GM19193 (cell line): Measurements from ENCODE around the gene ACSS1.

ENCODE experiments used
- POLR2A ChIP-seq: IDR thresholded peaks from 4 replicates; pipeline ENCODE4 v1.6.1; 2011; ENCODE audit not compliant: insufficient read depth, insufficient read length; ENCODE audit errors: extremely low read depth

ACSS1 gene

GRCh38 chr20:24995741-24996448 is 62.0 kb downstream of the ACSS1 start:
- no peak for TF ChIP-seq POLR2A

DNA sequence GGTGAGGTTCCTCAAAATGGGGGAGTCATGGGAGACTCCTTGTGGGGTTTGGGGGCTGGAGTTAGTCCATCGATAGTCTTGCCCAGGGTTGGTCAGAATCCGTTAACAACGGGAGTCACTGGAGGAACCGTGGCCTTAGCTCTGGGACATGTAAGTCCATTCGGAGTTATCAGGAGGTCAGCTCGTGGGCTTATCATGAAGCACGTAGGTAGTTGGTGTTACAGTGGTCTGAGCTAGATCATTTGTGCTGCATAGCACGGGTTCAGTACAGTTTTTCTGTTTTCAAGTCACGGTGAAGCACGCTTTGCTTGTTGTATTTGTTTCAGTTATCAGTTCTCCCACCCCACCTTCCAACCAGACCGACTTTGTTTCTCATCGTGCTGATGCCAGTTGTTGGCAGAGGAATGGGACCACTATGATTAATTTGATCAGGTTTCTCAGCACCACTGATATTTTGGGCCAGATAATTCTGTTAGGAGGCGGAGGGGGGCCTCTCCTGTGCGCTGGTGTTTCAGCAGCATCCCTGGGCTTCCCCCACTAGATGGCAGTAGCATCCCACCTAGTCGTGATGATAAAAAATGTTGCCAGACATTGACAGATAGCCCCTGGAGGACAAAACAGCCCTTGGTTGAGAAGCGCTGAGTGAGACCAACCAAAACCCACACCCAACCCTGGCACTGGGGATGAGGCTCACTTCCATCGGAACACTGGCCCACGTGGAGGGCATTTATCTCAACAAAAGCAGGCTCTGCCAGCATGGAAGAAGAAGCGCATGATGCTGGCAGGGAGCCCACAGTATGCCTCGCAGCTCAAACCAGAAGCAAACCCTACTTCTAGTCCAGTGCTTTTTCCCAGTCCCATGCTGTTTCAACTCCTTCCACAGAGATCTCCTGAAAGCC is 63.2 kb downstream of the ACSS1 start:
- no peak for TF ChIP-seq POLR2A

GRCh38 chr20:24994186-24994465 is 63.8 kb downstream of the ACSS1 start:
- TF ChIP-seq POLR2A, result no peak

DNA sequence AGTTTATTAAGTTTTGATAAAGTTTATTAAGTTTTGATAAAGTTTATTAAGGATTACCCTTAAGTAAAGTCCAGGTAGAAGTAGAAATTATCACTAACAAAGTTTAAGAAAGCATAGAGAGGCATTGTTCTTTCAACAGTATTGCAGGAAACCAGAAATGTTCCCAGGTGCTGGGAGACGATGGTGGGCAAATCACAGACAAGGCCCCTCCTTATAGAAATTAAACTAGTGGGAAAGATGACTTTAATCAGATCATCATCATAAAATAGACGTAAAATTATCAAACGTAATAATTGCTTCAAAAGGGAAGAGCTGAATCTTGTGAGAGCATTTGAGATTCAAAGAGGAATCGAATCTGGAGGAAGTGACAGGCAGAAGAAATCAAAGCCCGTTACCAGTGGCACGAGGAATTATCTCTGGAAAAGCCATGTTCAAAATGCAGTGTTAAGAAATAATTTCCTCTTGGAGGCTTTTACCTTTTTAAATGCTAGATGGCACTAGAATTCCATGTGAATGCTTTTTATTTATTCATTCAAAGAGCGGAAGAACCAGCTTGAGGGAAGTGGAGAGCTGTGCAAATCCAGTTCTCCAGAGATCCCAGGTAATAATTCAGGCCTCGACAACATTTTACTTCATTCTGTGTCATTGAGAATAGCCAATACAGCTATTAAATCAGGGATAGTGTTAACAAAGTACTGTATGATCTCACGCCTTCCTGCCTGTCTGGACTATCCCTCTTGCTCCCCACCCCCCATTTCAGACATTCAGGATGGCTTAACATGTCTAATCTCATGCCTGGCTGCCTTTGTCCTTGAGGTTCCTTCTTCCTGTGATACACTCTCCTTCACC is 64.4 kb downstream of the ACSS1 start:
- no peak for TF ChIP-seq POLR2A

DNA sequence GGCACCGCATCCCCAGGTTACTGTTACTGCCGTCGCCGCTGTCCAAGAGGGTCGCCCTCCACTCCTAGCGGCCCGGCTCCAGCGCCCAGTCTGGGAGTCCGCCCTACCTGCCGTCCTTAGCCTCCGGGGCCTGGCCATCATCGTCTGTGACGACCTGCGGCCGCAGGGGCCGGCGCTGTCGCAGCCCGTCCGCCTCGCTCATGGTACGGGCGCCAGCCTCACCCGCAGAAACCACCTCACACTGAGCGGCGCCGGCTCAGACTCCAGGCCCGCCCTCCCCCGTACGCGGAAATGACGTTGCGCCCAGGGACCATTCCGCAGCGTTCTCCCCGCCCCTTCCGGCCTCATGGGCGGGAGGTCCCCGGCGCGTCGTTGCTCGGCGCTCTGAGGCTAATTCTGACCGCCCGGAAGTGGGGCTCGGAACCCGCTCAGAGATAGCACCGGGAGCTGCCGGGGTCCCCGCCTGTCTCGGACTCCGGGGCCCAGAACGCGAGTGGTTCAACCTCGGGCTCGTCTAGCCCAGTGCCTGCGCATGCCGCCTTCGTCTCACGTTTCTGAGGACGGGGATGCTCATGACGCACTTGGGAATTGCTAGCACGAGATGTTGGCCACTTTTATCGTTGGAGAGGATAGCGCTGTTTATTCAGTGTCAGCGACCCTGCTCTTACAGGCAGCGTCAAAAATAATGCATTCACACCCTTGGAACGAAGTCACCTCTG is 65.3 kb downstream of the ACSS1 start, which contains the start of gene APMAP:
Gene APMAP (minus strand): TSS at position 265 of the 719 bp plus-strand sequence. CDS start 63 bp downstream, at position 202.
- peak; percentile 96 for TF ChIP-seq POLR2A

GRCh38 chr20:24991897-24992486 is 65.9 kb downstream of the ACSS1 start:
- no peak for TF ChIP-seq POLR2A

DNA sequence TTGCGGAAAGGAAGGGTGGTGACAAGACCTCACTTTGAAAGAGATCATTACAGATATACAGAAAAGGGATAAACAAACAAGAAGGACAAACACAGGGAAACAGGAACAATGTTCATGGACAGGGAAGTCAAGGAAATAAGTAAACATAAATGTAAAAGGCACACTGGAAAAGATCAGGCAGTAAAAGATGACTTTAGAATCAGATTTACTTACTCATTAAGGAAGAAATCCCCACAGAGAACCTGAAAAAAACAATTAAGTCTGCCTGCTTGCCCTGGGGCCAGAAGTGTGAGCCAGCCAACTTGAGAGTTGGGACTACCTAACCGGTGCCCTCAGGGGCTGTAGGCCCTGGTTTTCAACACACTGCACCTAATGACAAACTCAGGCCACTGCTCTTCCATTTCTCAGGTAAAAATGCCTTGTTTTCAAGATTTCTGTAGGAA is 67.1 kb downstream of the ACSS1 start:
- TF ChIP-seq POLR2A, result no peak

DNA sequence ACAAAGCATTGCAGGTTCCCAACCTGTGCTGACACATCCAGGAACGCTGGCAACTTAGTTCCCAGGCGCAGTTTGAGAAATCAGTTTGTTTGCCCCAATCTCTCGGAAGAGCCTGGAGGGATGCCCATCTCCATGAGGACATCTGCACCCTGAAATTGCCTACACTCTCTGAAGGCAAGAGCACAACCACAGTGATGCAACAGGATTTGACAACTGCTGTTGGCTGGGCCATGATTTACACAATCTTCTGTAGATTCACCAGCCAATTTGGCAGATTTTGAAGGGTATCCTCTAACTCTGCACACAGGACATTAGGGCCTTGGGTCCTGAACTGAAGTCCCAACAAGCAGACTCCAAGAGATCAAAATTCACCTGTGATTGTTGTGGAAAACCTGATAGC is 68.8 kb downstream of the ACSS1 start:
- TF ChIP-seq POLR2A, result no peak

GRCh38 chr20:24987873-24988835 is 69.8 kb downstream of the ACSS1 start:
- no peak for TF ChIP-seq POLR2A

DNA sequence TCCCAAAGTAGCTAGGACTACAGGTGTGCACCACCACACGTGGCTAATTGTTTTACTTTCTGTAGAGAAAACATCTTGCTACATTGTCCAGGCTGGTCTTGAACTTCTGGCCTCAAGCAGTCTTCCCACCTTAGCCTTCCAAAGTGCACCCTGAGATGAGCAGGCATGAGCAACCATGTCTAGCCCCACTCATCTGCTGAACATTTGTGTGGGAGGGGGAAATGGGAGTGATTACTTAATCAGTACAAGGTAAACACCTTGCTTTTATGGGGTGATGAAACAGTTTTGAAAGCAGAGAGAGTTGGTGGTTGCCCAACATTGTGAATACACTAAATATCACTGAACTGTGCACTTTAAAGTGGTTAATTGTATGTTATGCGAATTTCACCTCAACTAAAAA is 70.7 kb downstream of the ACSS1 start:
- no peak for TF ChIP-seq POLR2A

GRCh38 chr20:24986436-24987015 is 71.4 kb downstream of the ACSS1 start:
- no peak for TF ChIP-seq POLR2A

GRCh38 chr20:24985802-24986201 is 72.1 kb downstream of the ACSS1 start:
- no peak for TF ChIP-seq POLR2A
